ENCODE results near the gene BCL2L1. TPM values are rescaled to one million over a fixed set of nuclear protein-coding genes. Genes with fewer than 3 reads are reported as not detected.

Gene BCL2L1
- total and polyA plus RNA-seq, 10 donors = 18.7 to 167 (median 87.6) TPM

DNA sequence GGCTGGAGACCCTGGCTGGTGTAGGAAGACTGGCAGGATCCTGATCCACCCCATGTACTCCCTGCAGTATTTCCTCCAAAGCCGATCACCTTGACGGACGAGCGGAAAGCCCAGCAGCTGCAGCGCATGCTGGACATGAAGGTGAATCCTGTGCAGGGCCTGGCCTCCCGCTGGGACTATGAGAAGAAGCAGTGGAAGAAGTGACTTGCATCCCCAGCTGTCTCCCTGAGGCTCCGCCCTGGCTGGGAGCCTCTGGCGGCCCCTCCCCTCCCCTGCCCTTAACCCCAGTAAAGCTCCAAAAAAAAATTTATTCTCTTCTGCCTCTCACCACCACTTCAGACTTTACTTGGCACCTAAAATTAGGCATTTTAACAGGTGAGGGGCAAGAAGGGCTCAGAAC lies 78.0 kb downstream of the BCL2L1 start:
- 76 to 85% (median 82%) methylated on average over 7 to 8 of the region's 8 CpGs for WGBS, 5 donors
- H3K4me1 ChIP-seq = peaks cover 0 to 11% (median 0%) of the 10 kb centered on the region in 6 donors
- H3K9me3 ChIP-seq = no peaks in the 10 kb centered on the region
- TF ChIP-seq POLR2A (IDR thresholded peaks at IDR 0.05) (no peak), POLR2AphosphoS5 (IDR thresholded peaks at IDR 0.05) (no peak)
- TF ChIP-seq, protein P1, sequence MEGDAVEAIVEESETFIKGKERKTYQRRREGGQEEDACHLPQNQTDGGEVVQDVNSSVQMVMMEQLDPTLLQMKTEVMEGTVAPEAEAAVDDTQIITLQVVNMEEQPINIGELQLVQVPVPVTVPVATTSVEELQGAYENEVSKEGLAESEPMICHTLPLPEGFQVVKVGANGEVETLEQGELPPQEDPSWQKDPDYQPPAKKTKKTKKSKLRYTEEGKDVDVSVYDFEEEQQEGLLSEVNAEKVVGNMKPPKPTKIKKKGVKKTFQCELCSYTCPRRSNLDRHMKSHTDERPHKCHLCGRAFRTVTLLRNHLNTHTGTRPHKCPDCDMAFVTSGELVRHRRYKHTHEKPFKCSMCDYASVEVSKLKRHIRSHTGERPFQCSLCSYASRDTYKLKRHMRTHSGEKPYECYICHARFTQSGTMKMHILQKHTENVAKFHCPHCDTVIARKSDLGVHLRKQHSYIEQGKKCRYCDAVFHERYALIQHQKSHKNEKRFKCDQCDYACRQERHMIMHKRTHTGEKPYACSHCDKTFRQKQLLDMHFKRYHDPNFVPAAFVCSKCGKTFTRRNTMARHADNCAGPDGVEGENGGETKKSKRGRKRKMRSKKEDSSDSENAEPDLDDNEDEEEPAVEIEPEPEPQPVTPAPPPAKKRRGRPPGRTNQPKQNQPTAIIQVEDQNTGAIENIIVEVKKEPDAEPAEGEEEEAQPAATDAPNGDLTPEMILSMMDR (IDR thresholded peaks at IDR 0.05 in 8 of 11, conservative IDR thresholded peaks at IDR 0.05 in 3 of 11) = no peak
- no peak overlapping the region for H3K4me3 ChIP-seq
- no peaks in the 10 kb centered on the region for H3K36me3 ChIP-seq
- DNase-seq = no peak
- intact Hi-C loops (cut with DNase I; ENCODE audit: low total_unique reads) = no loop called here
- no peak overlapping the region for H3K27ac ChIP-seq
- H3K27me3 ChIP-seq (replicated peaks in 1 of 7) = no peaks in the 10 kb centered on the region

DNA sequence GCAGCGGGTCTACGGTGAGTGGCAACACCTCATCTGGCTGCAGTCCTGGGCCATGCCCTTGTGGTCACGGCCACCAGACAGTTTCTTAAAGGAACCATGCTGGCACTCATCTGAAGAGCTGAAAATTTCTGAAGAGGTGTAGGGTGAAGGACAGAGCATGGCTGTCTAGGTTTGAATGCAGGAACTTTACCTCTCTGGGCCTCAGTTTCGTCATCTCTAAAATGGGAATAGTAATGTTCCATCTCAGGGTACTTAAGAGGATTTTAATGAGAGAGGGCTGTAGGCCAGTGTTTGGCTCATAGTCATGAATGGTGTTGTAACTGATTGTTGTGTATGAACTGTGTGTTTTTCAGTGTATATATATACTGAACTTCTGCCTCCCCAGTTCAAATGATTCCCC lies 79.1 kb downstream of the BCL2L1 start:
- TF ChIP-seq, protein P1 (IDR thresholded peaks at IDR 0.05 in 8 of 11, conservative IDR thresholded peaks at IDR 0.05 in 3 of 11) = no peak
- no peak for TF ChIP-seq POLR2AphosphoS5 (IDR thresholded peaks at IDR 0.05)
- no peak for TF ChIP-seq POLR2A (IDR thresholded peaks at IDR 0.05)

DNA sequence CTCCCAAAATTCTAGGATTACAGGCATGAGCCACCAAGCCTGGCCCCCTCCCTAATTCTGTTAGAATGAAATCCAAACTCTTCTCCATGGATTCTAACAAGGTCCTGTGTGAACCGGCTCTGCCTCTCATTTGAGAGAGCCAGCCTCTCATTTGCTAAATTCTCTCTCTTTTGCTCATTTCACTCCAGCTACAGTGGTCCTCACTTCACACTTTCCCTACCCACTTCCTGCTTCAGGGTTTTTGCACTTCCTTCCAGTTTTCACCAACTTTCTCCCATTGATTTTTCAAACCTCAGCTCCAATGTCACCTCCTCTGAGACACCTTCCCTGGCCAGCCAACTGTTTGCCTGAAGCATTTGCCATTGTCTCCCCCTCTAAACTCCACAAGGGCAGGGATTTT lies 79.8 kb downstream of the BCL2L1 start:
- 33 to 58% (median 44%) methylated on average over 1 of the region's 1 CpG for whole genome bisulfite sequencing, 5 donors
- TF ChIP-seq, protein P1 (IDR thresholded peaks at IDR 0.05 in 8 of 11, conservative IDR thresholded peaks at IDR 0.05 in 3 of 11) = no peak
- TF ChIP-seq POLR2AphosphoS5 (IDR thresholded peaks at IDR 0.05) (no peak), POLR2A (IDR thresholded peaks at IDR 0.05) (no peak)
- no peak overlapping the region for H3K4me3 ChIP-seq
- H3K27ac ChIP-seq = no peak overlapping the region
- H3K36me3 ChIP-seq = no peaks in the 10 kb centered on the region
- H3K27me3 ChIP-seq (replicated peaks in 1 of 7) = peaks cover 0 to 9% (median 0%) of the 10 kb centered on the region in 7 donors
- DNase-seq = no peak
- intact Hi-C loops (cut with DNase I; ENCODE audit: low total_unique reads) = no loop called here
- peaks cover 0 to 11% (median 0%) of the 10 kb centered on the region in 6 donors for H3K4me1 ChIP-seq
- H3K9me3 ChIP-seq = no peaks in the 10 kb centered on the region

More for the DNA sequence above, 79.1 kb downstream of the BCL2L1 start:
- DNase-seq = no peak
- Histone ChIP-seq H3K4me1 (peaks cover 0 to 11% (median 0%) of the 10 kb centered on the region in 6 donors), H3K9me3 (no peaks in the 10 kb centered on the region), H3K27me3 (replicated peaks in 1 of 7) (peaks cover 0 to 2% (median 0%) of the 10 kb centered on the region in 7 donors), H3K27ac (no peak overlapping the region), H3K36me3 (no peaks in the 10 kb centered on the region), H3K4me3 (no peak overlapping the region)
- intact Hi-C loops (cut with DNase I; ENCODE audit: low total_unique reads) = no loop called here
- WGBS, 5 donors = 78 to 96% (median 88%) methylated on average over 4 of the region's 4 CpGs

DNA sequence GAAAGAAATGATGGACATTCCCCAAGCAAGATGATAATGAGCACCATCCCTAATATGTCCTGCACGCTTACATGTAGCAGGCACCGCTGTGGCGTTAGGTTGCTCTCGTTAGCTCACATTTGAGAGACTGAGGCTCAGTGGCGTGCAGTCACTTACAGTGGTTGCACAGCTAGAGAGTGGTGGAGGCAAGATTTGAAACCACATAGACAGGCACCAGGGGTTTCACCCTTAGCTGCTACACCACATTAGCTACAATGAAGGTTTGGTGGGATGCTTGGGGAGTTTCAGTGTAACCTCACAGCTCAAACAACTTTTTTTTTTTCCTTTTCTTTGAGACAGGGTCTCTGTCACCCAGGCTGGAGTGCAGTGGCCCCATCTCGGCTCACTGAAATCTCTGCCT lies 81.3 kb downstream of the BCL2L1 start:
- no peak for DNase-seq
- Histone ChIP-seq H3K27me3 (replicated peaks in 1 of 7) (peaks cover 0 to 13% (median 0%) of the 10 kb centered on the region in 7 donors), H3K4me1 (peaks cover 0 to 11% (median 0%) of the 10 kb centered on the region in 6 donors), H3K36me3 (no peaks in the 10 kb centered on the region), H3K9me3 (no peaks in the 10 kb centered on the region), H3K27ac (no peak overlapping the region), H3K4me3 (no peak overlapping the region)
- TF ChIP-seq POLR2A (IDR thresholded peaks at IDR 0.05) = no peak
- TF ChIP-seq, protein P1 (IDR thresholded peaks at IDR 0.05 in 8 of 11, conservative IDR thresholded peaks at IDR 0.05 in 3 of 11) = no peak
- no peak for TF ChIP-seq POLR2AphosphoS5 (IDR thresholded peaks at IDR 0.05)
- intact Hi-C loops (cut with DNase I; ENCODE audit: low total_unique reads) = no loop called here
- 85 to 91% (median 87%) methylated on average over 6 of the region's 6 CpGs for WGBS, 5 donors
